Epithelial cell of proximal tubule (primary cell): ENCODE measurements around the gene ANKUB1. TPM values are rescaled to one million over a fixed set of nuclear protein-coding genes. Genes with fewer than 3 reads are reported as not detected.

Experiments used
- DNase-seq: peaks from one replicate; pipeline ENCODE4 v3.0.0-alpha.2; 2011; ENCODE audit warnings: low read depth
- H3K4me3 ChIP-seq: 2 replicates; pipeline ENCODE4 v1.5.1; 2011; ENCODE audit warnings: low read depth, mild to moderate bottlenecking, low read length
- CTCF ChIP-seq: conservative IDR thresholded peaks from 2 replicates; pipeline ENCODE4 v1.5.1; 2012; ENCODE audit warnings: low read depth, mild to moderate bottlenecking, low read length
- total RNA-seq: library from RNA; depleted of rRNA; stranded (reverse); fragments of >200 nt; gene quantifications from 2 replicates; pipeline ENCODE4 v1.2.3, GENCODE V29; 2015

ANKUB1 gene
- total RNA-seq, 1 donor from 2014 or later = not detected

GRCh38 chr3:149815321-149815720, 23.0 kb upstream of the ANKUB1 start:
- H3K4me3 ChIP-seq = no peak overlapping the region
- no peak for DNase-seq
- no peak for TF ChIP-seq CTCF

GRCh38 chr3:149813367-149814281, 21.3 kb upstream of the ANKUB1 start:
- peak; percentile 20 for DNase-seq

GRCh38 chr3:149812606-149813366, 20.4 kb upstream of the ANKUB1 start, which contains the start of gene RNF13:
Gene RNF13 (plus strand): TSS chr3:149813215. CDS start chr3:149846027, 32,812 bp downstream.
- H3K4me3 ChIP-seq = peak within 1 kb of the TSS; percentile 88
- no peak for TF ChIP-seq CTCF
- peak; percentile 68 for DNase-seq

More at GRCh38 chr3:149813367-149814281, 21.3 kb upstream of the ANKUB1 start:
- H3K4me3 ChIP-seq = peak overlapping the region; percentile 88
- no peak for TF ChIP-seq CTCF

GRCh38 chr3:149812165-149812605, 19.8 kb upstream of the ANKUB1 start:
- TF ChIP-seq CTCF = no peak
- peak; percentile 29 for DNase-seq
- H3K4me3 ChIP-seq = peak overlapping the region; percentile 88

GRCh38 chr3:149810846-149811245, 18.5 kb upstream of the ANKUB1 start:
- DNase-seq = no peak
- no peak for TF ChIP-seq CTCF
- no peak overlapping the region for H3K4me3 ChIP-seq

- H3K4me3 ChIP-seq = no peak overlapping the region
- no peak for TF ChIP-seq CTCF
- DNase-seq = no peak
Observed at GRCh38 chr3:149809699-149810098, 17.3 kb upstream of the ANKUB1 start.
